GM11168 (cell line): ENCODE measurements around the gene PLA2G6.

Experiments
- in situ Hi-C: fragments of 300-500 bp; cut with MboI; formaldehyde crosslinking; loops from one replicate; pipeline ENCODE4 v1.12.0; 2022; ENCODE audit warnings: low sequenced_read_pairs; ENCODE audit not compliant: unreplicated experiment

The PLA2G6 gene

DNA sequence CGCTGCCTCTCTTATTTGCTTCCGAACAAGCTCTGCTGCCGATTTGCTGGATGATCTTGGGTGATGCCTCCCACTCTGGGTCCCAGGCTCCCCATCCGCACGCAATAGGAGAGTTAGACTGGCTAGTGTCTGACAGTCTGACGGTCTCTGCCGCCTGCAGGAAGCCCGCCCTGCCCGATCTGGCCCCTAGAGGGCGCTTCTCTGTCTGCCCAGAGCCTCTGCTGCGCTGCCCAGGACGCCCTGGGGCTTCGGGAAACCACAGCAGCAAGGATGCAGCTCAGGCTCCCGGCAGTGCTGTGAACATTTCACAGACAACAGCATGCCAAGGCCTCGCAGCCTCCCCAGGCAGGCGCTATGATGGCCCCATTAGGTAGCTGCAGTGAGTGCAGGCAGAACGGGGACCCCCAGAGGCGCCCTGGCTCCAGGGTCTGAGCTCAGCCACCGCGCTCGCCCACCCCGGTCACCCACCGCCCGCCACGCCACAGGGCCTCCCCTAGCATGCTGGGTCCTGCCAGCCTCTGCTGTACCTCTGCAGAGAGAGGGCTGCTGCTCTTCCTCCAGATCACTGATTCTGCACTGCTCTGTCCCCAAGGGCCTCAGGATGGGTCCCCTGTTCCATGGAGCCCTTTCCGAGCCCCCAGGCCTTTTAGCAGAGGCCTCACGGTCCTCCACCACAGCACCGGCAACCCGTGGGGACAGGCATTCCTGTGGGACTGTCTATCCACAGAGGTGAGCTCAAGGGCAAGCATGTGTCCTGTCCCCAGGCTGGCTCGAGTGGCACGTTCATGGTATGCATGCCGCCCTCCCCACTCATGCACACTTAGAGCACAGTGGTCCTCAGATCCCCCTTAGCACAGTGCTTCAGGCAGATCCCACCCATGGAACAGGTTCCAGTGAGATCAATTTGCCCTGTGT lies 66.9 kb downstream of the PLA2G6 start:
- in situ Hi-C loops, result no loop called here

DNA sequence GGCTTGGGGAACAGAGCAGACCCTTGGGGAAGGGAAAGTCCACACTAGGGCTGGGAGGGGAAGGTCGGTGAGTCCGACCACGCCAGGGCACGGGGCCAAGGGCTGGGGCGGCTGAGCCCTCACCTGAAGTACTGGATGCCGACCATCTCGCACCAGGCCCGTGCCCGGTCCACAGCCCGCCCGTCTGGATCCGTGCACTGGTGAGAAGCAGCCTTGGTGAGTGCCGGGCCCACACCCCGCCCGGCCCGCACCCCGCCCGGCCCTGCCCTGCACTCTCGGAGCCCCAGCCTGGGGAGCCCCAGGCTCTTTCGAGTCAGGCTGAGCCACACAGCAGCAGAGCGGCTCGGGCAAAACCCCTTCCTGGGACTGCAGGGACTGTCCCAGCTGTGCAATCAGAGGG lies 69.2 kb downstream of the PLA2G6 start:
- in situ Hi-C loops, result no loop called here

DNA sequence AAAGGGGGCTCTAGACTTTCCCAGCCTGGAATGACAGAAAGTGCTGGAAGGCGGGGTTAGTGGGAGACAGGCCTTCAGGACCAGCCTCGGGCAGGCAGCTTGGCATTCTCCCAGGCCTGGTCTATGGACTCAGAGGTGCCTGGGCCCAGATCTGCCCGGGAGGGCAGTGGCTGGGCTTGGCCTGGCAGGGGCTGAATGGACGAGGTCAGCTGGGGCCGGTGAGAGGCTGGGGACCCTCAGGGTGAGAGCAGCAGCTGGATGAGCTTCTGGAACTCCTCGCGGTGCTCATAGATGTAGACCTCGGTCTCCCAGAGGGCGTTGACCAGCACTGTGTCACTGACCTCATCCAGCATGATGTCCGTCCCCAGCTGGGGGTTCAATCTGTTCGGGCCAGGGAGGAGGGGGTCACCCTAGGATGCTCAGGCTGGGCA lies 69.7 kb downstream of the PLA2G6 start:
- in situ Hi-C loops, result no loop called here

DNA sequence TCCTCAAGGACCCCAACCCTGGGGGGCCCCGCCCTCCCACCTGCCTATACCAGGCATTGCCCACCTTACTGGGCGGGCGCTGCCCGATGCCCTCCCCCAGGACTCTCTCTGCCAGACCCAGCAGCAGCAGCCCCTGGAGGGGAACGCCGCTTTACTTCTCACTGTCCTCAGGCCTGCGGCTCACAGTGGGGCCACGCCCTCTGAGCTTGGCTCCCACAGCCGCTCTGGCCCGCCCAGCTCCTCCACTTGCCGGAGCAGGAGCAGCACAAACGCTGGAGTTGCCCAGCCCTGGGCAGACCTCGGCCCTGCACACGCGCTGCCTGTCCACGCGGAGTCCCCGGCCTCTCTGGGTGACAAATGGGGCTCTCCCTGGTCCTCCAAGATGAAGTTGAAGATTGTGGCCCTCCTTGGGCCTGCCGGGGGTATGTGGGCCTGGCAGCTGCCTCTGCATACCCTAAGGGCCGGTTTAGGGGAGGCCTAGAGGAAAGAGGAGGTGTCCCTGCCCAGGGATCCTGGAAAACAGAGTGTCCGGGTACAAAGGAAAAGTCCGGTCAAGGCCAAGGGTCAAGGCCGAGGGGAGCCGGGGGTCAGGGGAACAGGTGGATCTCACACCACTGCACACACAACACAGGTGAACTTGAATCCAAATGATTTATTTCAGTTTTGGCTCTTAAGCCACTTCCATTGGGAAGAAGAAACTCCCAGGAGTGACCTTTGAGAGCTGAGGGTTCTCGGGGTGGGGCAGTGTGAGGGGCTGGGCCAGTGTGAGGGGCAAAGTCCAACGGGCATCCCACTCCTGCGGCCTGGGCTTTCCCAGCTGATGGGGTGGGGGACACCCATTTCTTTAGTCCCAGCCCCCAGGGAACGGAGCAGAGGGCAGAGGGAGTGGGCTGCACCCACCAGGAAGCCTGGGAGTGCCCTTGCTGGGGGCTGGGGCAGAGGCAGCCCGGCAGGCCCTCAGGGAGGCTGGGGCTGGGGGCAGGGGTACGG lies 70.5 kb downstream of the PLA2G6 start:
- in situ Hi-C loops, result no loop called here

DNA sequence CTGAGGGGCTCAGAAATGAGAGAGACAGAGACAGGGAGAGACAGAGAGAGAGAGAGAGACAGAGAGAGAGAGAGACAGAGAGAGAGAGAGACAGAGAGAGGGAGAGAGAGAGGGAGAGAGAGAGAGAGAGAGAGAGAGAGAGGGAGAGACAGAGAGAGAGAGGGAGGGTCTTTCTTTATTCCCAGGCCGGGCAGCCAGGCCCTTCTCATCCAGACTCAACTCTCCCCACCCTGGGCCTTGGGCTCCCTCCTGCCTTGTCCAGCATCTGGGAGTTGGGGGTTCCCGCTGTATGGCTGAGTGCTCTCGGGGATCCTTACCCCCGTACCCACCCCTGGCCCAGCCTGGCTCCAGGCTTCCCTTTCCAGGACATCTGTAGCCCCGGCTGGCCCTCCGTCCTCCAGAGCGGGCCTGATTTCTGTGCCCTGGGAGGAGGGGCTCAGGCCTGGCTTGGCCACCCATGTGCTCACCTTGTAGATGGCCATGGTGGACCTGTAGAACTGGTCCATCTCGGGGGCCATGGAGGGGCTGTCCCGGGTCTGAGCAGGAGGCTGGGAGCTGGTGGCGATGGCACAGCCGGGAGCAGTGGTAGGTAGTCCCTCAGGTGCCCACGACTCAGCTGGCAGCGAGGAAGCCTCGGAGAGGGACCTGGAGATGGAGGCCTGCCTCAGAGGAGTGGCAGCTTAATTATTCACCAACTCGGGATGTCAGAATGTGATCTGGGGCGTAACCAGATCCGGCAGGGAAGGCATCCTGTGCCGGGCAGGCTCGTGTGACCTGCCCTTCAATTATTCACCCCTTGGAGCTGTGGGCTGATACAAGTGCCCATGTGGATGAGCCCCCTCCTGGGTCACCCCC lies 71.4 kb downstream of the PLA2G6 start, which contains the start of gene BAIAP2L2:
Gene BAIAP2L2, minus strand, starts transcription at position 677 of the 855 bp plus-strand sequence. Its CDS starts 159 bp downstream, at position 518.
- in situ Hi-C loops, result no loop called here

DNA sequence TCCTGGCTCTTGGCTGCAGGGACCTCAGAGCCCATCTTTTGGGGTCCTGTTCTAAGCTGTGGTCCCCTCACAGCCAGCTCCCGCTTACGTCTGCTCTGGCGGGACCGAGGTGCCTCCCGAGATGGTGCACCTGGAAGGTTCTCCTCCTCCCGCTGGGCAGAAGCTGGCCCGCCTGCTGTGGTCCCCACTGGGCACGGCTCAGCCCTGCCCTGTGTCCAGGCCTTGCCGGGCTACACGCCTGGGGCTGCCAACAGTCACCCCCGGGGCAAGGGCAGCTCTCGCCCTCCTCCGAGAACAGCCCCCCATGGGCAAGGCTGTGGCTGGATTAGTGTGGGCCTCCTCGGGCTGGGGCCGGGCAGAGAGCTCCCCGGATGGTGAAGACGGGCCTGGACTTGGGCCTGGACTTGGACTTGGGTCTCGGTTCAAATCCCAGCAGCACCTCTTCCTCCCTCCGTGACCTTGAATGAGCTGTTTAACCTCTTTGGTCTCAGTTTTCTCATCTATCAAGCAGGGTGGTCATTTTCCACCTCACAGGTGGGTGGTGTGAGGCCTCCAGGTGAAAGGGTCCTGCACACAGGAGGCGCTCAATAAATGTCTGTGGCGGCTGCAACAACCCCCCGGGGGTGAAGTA lies 72.1 kb downstream of the PLA2G6 start:
- in situ Hi-C loops, result no loop called here

DNA sequence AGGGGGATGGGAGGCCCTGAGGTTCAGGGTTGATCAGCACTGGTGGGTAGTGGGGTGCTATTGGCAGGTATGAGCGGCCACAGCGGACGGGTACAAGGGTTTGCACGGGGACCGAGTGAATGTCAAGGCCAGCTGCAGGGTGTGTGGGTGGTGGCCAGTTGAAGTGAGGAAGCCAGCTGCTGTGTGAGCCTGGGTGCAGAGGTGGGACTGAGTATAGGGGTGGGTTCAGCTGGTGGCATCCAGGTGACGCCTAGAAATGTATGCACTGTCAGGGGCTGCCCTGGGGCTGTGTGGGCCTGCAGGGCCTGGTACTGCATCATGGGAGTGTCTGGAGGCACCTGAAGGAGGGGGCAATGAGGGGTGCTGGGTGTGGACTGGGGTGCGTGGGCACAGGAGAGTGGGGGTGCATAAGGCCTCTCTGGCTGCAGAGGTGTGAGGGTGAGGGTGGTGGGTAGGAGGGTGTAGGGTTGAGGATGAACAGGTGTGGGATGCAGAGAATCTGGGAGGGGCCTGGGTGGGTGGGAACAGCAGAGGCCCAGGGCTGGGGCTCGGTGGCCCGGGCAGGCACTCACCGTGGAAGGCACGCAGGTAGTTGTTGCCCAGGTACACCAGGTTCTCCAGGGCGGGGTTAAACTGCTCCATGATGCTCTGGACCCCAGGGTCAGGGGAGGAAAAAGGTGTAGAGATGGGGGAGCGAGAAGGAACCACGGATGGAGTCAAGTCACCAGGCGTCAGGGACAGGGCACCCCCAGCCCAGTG lies 72.9 kb downstream of the PLA2G6 start:
- in situ Hi-C loops, result no loop called here

DNA sequence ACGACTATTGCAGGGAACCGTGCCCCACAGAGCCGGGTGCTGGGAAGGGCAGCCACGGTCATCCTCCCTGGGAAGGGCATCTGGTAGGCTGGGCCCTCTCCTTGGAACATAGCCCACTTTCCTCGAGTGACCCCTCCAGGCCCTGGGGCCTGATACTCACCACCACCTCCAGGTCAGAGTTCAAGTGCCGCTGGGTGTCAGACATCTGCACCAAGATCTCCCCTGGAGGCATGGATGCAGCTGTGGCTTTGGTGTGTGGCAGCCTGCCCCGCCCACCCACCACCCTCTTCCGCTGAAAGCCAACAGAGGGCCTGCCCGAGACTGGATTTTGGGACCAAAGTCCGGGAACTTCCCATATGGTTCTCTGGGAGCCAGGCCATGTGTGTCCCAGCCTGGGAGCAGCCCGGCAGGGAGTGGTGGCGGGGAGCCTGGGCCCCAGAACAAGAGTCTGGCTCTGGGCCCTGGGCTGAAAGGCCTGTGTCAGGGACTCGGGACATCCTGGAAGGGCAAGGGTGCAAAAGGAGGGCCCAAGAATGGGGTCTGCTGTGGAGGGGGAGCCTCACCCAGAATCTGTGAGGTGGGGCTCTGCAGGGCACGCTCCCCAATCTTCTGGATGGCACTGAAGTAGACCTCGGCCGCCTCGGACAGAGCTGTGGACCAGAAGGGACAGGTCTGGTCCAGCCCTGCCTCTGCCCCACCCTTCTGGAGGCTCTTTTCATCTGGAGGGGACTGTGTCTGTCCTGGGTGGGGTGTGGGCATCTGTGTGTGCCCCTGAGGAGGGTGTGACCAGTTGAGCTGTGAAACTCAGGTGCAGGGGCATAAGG lies 73.7 kb downstream of the PLA2G6 start:
- in situ Hi-C loops, result no loop called here

DNA sequence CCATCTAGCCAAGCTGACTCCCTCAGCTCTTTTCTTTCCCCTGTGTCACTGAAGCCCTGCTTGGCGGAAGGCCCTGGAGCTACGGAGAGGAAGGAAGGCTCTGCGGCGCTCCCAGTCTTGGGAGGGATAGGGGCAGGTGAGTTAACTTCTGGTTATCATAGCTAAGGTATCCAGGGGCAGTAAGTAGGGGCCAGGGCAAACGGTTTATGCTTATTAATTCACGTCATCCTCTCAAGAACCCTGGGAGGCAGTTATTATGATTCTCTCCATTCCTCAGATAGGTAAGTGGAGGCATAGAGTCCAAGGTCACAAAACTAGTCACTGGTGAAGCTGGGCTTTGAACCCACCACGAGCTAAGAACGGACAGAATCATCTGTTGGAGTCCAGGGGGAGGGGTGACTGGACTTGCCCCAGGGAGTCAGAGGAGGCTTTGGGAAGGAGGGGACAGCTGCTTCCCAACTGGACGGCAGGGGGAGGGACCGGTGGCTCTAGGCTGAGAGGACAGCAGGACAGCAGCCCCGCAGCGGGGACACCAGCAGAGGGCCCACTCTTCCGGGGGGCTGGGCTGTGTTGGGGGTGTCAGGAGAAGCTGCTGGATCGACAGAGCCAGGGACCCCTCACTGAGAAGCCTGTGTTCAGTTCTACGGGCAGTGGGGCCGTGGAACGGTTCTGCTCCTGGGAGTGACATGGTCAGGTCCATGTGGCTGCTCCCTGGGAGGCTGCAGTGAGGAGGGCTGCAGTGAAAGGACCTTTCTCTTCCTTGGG lies 74.6 kb downstream of the PLA2G6 start:
- in situ Hi-C loops, result no loop called here

DNA sequence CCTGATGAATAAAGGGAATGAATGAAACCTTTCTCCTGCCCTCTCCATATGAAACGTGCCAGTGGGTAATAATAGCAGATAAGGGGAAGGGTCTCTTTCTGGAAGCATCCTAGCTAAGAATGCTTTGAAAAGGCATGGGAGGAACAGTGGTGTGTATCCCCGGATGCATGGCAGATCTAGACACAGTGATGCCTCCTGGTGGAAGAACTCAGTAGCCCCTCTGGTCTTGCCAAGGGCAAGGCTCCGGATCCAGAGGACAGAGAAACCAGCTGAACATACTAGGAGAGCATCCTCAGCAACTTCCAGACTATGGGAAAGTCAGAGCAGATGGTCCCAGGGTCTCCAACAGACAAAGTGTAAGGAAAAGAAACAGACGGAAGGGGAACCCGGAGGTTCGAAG lies 77.5 kb downstream of the PLA2G6 start:
- in situ Hi-C loops, result no loop called here

DNA sequence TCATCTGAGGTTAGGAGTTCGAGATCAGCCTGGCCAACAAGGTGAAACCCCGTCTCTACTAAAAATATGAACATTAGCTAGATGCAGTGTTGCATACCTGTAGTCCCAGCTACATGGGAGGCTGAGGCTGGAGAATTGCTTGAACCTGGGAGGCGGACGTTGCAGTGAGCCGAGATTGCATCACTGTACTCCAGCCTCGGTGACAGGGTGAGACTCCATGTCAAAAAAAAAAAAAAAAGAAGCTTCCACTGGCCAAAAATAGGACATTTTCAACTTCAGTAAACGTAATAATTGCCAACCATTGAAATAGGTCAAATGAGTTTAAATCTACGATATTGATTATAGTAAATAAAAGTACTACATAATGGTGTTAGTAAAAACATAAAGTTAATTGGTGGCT lies 78.0 kb downstream of the PLA2G6 start:
- in situ Hi-C loops, result no loop called here

DNA sequence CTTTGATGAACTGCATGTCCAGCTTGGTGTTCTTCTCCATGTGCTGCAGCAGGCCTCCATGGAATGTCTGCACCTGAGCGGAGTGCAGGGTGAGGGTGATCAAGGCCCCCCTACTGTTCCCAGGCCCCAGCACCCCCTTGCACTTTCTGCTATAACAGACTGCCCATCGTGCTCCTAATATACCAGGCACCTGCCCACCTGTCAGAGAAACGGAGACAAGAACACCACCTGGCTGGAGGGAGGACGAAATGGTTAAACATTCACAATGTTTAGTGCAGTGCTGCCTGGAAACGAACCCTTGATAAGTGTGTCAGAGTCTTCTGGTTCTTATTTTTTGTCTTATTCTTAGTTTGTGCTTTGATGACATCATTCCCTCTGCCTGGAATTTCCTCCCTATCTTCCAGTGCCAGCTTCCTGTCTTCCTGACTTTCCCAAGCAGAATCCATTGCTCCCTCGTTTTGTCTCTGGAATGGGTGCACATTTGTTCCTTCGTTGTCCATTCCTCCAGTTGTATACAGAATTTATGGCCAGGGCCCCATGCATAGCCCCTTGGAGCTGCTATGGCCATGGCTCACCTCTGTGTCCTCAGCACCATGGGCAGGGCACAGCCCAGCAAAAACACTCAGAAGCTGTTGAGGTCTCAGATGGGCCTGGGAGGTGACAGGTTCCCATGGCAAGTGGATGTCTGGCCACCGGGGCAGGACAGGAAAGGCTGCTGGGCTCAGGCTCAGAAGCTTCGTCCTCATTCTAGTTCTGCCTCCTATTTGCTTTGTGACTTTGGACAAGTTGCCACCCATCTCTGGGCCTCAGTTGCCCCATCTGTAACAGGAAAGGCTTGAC lies 83.0 kb downstream of the PLA2G6 start:
- in situ Hi-C loops, result no loop called here

DNA sequence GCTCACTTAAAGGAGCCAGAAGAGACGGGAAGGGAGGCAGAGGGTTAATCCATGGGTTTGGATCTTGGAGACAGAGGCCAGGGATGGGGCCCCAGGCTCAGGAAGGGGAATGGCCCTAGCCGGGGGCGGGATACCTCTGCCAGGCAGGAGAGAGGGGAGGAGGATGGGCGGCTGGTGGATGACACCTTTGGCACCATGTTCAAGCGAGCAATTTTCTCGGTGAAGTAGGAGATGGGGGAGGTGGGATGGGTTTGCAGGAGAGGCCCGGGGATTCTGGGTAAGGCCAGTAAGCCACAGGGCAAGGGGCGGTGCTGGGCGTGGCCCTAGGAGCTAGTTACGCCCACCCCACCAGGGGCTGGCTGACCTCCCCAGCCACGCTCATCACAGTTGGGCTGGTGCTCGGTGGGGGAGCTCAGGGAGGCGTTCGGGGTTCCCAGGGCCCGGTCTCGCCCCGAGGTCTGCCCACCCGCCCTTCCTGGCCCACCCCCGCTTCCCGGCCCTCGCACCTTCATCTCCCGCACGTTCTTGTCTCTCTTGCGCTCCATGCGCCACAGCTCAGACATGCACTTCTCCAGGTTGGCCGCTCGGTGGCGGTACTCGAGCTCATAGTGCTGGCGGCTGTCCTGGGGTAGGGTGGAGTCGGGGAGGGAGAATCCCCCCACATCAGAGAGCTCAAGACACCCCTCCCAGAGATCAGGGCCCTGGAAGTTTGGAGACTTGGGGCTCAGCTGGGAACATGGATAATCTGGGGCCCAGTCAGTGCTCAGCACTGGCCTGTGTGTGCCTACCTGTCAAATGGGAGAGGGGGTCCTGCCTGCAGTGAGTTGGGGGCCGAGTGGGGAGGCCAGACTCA lies 83.8 kb downstream of the PLA2G6 start:
- in situ Hi-C loops, result no loop called here

DNA sequence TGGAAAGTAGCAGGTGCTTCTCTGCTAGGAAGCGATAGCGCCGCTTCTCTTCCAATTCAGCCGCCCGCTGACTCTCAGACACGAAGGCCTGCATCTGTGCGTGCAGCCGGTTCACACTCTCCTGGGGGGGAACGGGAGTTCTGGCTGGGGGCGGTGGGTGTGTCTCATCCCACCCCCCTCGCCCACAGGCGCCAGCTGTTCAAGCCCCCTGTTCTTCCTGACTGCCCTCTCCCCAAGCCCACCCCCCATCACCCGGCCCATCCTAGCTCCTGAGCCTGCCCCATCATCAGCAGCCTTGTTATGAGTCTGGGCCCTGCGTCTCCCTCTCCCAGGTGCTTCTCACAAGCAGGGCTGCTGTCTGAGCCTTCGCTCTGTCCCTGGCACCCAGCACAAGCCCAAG lies 84.6 kb downstream of the PLA2G6 start:
- in situ Hi-C loops, result no loop called here

DNA sequence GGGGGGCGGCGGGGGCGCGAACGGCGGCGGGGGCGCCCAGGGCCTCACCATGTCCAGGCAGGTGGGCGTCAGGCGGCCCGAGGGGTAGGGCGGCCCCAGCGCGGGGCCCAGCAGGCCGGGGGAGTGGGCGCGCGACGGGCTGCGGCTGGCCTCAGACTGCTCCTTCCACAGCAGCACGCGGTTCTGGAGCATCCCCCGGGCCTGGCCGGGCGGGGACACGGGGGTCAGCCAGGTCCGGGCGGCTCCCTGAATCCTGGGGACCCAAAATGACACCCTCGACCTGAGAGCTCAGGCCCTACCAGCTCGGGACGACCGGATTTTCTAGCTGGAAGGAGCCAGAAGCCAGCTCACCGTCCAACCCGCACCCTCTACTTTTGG lies 92.2 kb downstream of the PLA2G6 start:
- in situ Hi-C loops, result no loop called here
